ENCODE results near the gene TBC1D22A.

TBC1D22A gene

GRCh38 chr22:47039356-47039755 lies 276.9 kb downstream of the TBC1D22A start:
- DNase-seq (ENCODE audit: extremely low spot score), result no peak
- CTCF ChIA-PET, result interaction anchor here (1.2 kb wide), 1 partner anchor 18 kb away, joined by 3 read pairs; no protein-coding TSS in a partner anchor
- POLR2A ChIA-PET, result no interaction called here
- TF ChIP-seq CTCF (IDR thresholded peaks at IDR 0.05; ENCODE audit: control extremely low read depth, extremely low read depth, low read depth, missing control alignments), result no peak

- CTCF ChIA-PET, result no interaction called here
- POLR2A ChIA-PET, result no interaction called here
- DNase-seq (ENCODE audit: extremely low spot score), result no peak
- no peak for TF ChIP-seq CTCF (IDR thresholded peaks at IDR 0.05; ENCODE audit: control extremely low read depth, extremely low read depth, low read depth, missing control alignments)
These were observed 278.2 kb downstream of the TBC1D22A start for GRCh38 chr22:47040486-47041270.

GRCh38 chr22:47041271-47042115 lies 279.0 kb downstream of the TBC1D22A start:
- POLR2A ChIA-PET, result no interaction called here
- CTCF ChIA-PET, result no interaction called here
- DNase-seq (ENCODE audit: extremely low spot score), result no peak
- no peak for TF ChIP-seq CTCF (IDR thresholded peaks at IDR 0.05; ENCODE audit: control extremely low read depth, extremely low read depth, low read depth, missing control alignments)

GRCh38 chr22:47042116-47042825 lies 279.8 kb downstream of the TBC1D22A start:
- no peak for TF ChIP-seq CTCF (IDR thresholded peaks at IDR 0.05; ENCODE audit: control extremely low read depth, extremely low read depth, low read depth, missing control alignments)
- no peak for DNase-seq (ENCODE audit: extremely low spot score)
- CTCF ChIA-PET, result no interaction called here
- POLR2A ChIA-PET, result no interaction called here

GRCh38 chr22:47042861-47043496 lies 280.5 kb downstream of the TBC1D22A start:
- CTCF ChIA-PET, result no interaction called here
- POLR2A ChIA-PET, result no interaction called here
- DNase-seq (ENCODE audit: extremely low spot score), result no peak
- no peak for TF ChIP-seq CTCF (IDR thresholded peaks at IDR 0.05; ENCODE audit: control extremely low read depth, extremely low read depth, low read depth, missing control alignments)
